KBM-7 (cell line): Measurements from ENCODE around the gene GATD1.
"Not testable (repeated sequence)": the region's sequence is repeated elsewhere in the genome, so short reads cannot be mapped to it uniquely, and the experiment has no call there.

Experiments used
- DNase-seq: peaks from one replicate; pipeline ENCODE4 v3.0.0-alpha.2; 2015
- in situ Hi-C: fragments of 300-500 bp; cut with MboI; formaldehyde crosslinking; loops from 2 replicates; pipeline ENCODE4 v1.14.3; 2020; ENCODE audit warnings: low sequenced_read_pairs, low pct_unique_long_range_greater_than_20kb, mixed read lengths

The GATD1 gene

DNA sequence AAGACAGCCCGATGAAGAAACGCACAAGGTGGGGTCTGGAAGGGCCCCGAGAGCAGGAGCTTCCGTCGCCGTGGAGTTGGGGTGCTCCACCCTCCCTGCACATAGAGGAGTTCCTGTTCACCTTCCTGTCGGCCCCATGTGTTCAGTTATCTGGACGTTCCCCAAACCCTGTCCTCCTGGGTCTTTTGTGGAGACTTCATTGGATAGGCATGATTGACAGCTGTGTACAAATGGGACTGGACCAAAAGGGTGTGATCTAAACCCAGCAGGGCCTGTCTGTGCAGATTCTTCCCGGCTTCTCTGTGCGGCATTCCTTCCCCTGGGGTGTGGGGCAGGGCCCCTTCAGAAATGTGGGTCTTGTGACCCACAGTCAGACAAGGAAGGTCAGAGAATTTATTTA, 39.4 kb downstream of the GATD1 start:
- in situ Hi-C loops, DNase-seq: not testable (repeated sequence)

DNA sequence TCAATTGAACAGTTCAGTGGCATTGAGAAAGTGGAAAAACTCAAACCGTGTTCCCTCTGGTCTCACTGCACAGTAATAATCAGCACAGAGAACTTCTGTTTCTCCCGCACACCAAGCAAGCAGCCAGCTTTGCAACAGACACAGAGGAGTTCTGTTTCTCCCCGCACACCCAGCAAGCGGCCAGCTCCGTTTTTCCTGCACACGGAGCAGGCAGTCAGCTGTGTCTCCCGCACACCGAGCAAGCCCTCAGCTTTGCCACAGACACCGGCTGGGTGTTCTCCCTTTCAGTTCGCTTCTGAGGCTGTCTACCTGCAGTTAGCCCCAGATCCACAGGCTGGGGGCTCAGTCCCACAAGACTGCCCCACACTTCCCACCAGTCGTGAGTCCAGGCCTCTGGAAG, 39.9 kb downstream of the GATD1 start:
- DNase-seq = peak; percentile 34
- in situ Hi-C loops = no loop called here

DNA sequence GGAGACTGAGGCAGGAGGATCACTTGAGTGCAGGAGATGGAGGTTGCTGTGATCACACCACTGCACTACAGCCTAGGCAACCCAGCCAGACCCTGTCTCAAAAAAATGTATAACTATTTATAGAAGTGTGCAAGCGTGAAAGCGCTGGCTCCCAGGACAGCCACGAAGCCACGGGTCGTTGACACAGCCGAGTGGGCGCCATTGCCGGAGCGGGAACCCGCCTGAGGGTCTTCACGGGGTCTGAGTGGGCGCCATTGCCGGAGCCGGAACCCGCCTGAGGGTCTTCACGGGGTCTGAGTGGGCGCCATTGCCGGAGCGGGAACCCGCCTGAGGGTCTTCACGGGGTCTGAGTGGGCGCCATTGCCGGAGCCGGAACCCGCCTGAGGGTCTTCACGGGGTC, 42.7 kb downstream of the GATD1 start:
- in situ Hi-C loops, DNase-seq: not testable (repeated sequence)

DNA sequence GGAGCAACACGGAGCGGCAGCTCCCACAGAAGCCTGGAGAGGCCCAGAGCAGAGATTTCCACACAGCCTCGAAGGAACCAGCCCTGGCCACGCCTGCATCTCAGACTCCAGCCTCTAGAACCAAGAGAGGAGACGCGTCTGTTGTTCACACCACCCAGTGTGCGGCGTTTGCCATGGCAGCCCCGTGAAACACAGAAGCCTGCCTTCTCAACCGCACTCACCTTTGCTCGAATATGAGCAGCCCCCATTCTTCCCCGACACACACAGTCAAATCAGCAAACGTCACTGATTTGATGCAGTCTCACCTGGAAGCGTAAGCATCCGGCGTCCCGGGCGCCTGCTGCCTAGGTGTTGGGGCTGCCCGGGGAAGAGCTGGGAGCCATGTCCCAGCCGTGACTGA, 44.2 kb downstream of the GATD1 start:
- in situ Hi-C loops = no loop called here
- no peak for DNase-seq

DNA sequence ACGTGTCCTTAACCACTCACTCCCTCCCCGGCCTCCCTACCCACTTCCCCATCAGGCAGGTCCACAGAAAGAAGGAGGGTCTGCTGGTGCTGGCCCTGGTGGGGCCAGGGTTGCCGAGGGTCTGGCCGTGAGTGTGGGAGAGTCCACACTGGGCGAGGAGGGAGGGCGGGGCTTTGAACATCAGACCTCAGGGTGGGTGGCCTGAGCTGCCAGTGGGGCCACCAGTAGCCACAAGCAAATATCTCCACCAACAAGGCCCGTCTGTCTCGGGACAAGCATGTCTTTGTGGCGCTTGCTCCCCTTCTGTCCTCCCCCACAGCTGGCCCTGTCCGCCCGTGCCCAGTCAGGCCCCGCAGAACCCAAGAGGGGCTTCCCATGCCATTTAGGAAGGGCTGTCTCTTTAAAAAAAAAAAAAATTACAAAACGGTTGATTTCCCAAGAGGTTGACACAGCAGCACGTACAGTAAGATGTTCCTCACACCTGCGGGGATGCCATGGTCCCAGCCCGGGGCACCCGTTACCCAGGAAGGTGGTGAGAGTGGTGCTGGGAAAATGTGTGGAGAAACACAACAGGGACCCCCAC, 47.7 kb downstream of the GATD1 start:
- in situ Hi-C loops = no loop called here
- no peak for DNase-seq

DNA sequence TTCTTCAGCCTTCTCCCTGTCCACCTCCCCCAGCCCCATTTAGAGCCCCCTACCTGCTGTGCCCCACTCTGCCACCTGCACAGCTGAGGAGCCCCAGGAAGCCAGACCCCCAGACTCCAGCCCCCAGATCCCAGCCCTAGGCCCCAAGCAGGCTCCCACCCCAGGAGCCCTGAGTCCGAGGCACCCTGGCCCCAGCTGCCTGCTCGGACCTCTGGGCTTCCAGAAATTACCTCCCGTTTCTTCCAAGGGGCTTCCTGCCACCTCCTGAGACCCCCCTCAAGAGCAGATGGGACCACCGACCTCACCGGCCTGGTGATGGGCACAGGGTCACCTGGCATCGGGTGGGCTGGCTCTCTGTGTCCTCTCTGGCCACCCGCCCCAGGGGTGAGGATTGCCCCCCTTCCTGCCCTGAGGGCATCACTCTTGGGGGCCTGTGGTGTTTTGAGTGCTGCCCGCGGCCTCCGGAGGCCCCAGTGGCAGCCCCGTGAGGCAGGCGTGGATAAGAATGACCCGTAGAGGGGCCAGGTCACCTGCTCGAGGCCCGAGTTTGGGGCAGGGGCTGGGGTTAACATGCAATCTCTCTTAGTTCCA, 48.3 kb downstream of the GATD1 start:
- in situ Hi-C loops = no loop called here
- no peak for DNase-seq

DNA sequence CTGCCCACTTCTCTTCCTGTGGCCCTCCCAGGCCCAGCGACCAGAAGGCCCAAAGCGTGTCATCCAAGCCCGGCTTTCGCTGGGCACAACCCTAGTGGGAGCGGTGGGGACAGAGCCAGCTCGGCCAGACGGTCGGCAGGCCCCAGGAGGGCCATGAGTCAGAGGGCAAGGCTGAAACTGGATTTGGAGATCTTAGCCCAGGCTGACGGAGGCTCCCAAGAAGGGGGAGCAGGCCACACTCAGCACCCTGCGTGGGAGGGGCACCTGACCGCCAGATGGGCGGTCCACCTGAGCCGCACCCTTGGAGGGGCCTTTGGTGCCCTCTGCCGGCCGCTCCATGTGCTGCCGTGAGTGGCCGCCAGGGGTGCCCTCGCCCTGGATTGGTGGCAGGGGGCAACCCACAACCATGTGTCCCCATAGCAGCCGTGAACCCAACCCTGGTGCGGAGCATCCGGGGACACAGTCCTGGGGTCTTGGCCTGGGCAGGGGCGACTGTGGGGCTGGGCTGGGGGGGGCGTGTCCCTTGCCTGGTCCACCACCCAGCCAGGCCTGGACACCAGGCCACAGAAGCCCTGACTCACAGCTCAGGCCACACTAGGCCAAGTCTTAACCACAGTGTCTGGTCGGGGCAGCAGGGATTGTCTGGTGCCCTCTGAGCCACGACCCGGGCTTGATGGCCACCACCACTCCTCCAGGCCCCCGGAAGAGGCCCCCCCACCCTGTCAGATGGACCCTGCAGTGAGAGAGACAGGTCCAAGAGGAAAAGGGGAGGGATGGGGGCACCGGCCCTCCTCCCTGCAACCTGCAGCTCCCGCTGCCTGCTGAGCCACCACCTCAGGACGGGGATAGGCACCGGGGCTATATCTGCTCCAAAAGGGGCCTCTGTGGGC, 49.2 kb downstream of the GATD1 start:
- in situ Hi-C loops = no loop called here
- peak; percentile 80 for DNase-seq

DNA sequence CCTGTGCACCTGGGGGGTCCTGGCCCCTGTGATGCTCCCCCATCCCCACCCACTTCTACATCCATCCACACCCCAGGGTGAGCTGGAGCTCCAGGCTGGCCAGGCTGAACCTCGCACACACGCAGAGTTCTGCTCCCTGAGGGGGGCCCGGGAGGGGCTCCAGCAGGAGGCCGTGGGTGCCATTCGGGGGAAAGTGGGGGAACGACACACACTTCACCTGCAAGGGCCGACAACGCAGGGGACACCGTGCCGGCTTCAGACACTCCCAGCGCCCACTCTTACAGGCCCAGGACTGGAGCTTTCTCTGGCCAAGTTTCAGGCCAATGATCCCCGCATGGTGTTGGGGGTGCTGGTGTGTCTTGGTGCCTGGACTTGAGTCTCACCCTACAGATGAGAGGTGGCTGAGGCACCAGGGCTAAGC, 50.0 kb downstream of the GATD1 start:
- DNase-seq = no peak
- in situ Hi-C loops = no loop called here

DNA sequence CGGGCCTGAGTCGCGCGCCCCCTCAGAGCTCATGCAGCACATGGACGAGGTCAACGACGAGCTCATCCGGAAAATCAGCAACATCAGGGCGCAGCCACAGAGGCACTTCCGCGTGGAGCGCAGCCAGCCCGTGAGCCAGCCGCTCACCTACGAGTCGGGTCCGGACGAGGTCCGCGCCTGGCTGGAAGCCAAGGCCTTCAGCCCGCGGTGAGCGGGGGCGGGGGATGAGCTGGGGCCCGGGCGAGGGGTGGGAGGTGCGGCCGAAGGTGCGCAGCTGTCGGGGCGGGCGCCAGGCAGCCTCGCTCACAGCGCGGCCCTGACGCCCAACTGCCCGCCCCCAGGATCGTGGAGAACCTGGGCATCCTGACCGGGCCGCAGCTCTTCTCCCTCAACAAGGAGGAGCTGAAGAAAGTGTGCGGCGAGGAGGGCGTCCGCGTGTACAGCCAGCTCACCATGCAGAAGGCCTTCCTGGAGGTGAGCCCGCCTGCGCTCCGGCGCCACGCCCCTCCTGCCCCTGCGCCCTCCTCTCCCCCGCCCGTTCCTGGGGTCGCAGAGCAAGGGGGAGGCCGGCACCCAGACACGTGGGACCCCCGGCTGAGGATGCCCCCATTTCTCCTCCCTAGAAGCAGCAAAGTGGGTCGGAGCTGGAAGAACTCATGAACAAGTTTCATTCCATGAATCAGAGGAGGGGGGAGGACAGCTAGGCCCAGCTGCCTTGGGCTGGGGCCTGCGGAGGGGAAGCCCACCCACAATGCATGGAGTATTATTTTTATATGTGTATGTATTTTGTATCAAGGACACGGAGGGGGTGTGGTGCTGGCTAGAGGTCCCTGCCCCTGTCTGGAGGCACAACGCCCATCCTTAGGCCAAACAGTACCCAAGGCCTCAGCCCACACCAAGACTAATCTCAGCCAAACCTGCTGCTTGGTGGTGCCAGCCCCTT, 50.7 kb downstream of the GATD1 start:
- DNase-seq = peak; percentile 26
- in situ Hi-C loops = no loop called here

DNA sequence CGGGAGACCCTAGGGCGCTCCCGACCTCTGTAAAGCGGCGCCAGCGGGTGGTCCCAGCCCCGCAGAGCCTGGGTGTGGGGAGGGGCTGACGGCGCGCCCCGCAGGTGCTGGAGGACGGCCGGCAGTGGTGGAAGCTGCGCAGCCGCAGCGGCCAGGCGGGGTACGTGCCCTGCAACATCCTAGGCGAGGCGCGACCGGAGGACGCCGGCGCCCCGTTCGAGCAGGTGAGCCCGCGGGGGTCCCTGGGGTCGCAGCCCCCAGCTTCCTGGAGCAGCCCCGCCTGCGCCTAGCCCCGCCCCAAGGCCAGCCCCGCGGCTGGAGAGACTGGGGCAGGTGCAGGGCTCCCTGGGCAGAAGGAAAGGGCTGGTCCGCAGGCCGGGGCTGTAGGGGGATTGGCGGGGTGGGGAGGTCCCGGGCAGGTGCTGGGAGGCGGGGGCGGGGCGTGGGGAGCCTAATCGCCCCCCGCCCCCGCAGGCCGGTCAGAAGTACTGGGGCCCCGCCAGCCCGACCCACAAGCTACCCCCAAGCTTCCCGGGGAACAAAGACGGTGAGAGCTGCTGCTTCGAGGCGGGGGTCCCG, 51.6 kb downstream of the GATD1 start:
- in situ Hi-C loops = no loop called here

DNA sequence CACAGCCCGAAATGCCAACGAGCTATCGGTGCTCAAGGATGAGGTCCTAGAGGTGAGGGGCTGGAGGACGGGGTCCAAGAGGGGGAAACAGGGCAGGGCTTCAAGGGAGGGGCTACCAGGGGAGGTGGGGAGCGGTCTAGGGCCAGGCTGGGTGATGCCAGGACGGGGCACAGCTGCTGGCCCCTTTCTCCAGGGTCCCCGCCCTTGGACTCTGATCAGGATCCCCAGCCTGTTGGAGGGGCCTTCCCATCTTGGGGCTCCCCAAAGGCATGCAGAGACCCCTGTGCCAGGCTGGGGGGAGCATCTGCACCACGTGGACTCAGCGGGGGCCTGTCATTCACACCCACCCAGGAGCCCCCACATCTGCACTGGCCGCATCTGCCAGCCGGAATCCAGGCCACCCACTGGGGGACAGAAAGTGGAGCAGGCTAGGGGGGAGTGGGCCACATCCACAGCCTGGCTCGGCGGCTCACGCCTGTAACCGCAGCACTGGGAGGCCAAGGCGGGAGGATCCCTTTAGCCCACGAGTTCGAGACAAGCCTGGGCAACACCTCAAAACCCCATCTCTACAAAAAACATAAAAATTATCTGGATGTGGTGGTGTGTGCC, 52.4 kb downstream of the GATD1 start:
- in situ Hi-C loops = no loop called here
- DNase-seq = no peak

More for the DNA sequence above, 51.6 kb downstream of the GATD1 start:
- no peak for DNase-seq

DNA sequence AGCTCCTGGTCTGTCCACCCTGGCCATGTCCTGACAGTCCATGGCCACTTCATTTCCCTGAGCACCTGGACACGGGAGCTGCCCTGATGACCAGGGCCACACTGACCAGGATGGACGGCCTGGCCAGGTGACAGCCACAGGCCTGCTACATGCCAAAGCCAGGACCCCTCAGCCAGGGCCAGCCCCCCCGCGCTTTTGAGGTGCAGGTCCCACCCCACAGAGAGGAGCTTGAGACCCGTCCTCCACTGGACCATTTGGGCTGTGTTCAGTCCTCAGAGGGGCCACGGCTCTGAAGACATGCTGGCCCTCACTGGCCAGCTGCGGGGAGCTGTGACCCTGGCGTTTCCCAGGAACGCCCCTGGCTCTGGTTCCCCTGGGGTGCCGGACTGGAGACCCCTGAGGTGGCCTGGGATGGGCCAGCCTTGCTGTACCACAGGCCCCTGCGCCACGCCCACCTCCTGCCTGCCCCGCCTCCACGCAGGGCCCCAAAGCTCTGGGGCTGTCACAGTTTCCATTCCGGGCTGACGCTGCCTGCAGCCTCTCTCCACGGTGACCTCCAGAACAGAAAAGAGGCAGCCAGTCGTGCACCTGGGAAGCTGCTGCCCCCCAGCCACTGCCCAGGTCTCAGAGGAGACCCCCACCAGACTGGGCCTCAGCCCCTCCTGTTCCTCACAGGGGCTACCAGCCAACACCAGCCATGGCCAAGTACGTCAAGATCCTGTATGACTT, 53.1 kb downstream of the GATD1 start:
- no peak for DNase-seq
- in situ Hi-C loops = no loop called here

DNA sequence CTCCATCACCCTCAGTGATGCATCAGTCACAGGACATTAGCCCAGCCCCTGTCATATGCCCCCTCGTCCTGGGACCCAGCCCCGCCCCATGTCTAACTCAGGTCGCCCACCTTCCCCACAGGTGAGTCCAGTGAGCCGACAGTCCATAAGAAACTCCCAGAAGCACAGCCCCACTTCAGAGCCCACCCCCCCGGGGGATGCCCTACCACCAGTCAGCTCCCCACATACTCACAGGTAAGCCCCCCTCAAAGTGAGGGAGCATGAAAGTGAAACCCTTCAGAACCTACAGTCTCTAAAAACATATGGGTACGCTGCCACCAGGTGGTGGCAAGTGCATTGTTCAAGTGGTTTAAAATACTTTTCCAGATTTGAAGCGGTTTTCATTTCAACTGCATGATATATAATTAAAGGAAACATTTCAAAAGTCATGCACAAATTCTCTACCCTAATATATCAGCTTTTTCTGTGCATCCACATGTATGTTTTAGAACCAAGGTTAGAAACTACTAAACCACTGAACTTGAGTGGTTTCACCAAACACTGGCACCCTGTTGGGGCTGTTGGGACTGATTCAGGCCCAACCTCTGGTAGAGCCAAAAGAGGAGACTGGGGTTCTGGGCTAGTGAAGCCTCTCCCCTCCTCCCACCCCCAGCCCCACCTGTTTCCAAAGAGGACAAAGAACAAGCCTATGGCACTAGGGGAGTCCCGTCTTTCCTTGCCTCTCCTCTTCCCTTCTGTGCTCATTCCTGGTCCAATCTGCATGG, 54.0 kb downstream of the GATD1 start:
- peak; percentile 30 for DNase-seq
- in situ Hi-C loops = no loop called here

DNA sequence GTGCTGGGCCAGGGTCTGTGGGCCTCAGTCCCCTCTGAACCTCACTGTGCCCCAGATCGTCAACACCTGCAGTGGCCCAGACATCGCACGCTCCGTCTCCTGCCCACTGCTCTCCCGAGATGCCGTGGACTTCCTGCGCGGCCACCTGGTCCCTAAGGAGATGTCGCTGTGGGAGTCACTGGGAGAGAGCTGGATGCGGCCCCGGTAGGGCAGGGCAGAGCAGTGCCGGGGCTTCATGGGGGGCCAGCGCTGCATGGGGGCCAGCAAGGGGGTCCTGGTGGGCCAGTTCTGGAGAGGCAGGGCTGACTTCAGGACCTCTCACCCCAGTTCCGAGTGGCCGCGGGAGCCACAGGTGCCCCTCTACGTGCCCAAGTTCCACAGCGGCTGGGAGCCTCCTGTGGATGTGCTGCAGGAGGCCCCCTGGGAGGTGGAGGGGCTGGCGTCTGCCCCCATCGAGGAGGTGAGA, 54.9 kb downstream of the GATD1 start:
- in situ Hi-C loops = no loop called here
- no peak for DNase-seq

DNA sequence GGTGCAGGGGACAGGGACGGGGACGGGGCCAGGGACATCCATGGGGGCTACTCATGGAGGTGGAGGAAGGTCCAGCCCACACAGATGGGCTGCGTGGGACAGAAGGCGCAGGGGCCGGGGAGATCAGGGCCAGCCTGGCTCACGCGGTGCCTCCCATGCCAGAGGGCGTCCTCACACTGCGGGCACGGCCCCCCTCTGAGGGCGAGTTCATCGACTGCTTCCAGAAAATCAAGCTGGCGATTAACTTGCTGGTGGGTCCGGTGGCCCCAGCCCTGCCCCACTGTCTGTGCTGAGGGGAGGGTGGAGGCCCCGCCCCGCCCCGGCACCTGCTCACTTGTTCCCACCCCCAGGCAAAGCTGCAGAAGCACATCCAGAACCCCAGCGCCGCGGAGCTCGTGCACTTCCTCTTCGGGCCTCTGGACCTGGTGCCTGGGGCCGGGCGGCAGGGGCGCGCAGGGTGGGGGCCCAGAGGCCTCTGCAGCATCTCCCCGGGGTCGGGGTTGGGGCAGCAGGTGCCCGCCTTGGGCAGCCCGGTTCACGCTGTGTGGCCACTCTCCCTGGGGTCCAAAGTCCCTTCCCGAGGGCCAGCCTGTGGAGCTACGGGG, 55.4 kb downstream of the GATD1 start:
- in situ Hi-C loops = no loop called here
- peak; percentile 66 for DNase-seq

DNA sequence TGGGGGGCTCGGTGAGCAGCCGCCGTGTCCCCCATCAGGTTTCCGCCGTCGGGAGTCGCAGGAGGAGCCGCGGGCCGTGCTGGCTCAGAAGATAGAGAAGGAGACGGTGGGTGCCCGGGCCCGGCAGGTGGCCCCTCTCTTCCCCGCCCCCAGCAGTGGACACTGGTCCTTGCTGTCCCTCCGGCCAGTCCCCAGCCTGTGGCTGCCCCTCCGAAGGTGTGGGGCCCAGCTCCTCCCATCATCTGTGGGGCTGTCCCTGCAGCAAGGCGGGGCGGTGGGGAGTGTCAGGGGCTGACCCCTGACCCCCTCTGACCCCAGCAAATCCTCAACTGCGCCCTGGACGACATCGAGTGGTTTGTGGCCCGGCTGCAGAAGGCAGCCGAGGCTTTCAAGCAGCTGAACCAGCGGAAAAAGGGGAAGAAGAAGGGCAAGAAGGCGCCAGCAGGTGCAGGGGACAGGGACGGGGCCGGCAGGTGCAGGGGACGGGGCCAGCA, 56.0 kb downstream of the GATD1 start:
- DNase-seq = no peak
- in situ Hi-C loops = no loop called here
